Activated T-cell treated with anti-CD3 and anti-CD28 coated beads, Interleukin-2, amount 50 U/mL, for 72 hours (primary cell): Measurements from ENCODE around the gene LRRN2. TPM values are rescaled to one million over a fixed set of nuclear protein-coding genes. Genes with fewer than 3 reads are reported as not detected.
A peak's percentile ranks its signal among the peaks of the same experiment; 100 is the strongest.

ENCODE experiments used
- ATAC-seq, 2 donors: fragments of 150-1000 bp; cut with Tn5 transposase; replicated peaks in 1 of 2; 2 replicates each; pipeline ENCODE4 v1.10.0; 2021; ENCODE audit warnings: moderate library complexity in 2 of 2, mild to moderate bottlenecking in 1 of 2
- DNase-seq, 2 donors: peaks; one replicate each; pipeline ENCODE4 v3.0.0; 2021 to 2022; ENCODE audit warnings: mixed read lengths in 1 of 2
- H3K27ac Mint-ChIP-seq: one replicate; pipeline ENCODE4 v1.8.0; 2022; ENCODE audit warnings: mild to moderate bottlenecking, moderate library complexity, mixed read lengths
- H3K27me3 Mint-ChIP-seq: one replicate; pipeline ENCODE4 v1.8.0; 2022; ENCODE audit warnings: low read depth, mixed read lengths
- H3K36me3 Mint-ChIP-seq, 2 donors: one replicate each; pipeline ENCODE4 v1.8.0; 2022; ENCODE audit warnings: mixed read lengths in 2 of 2, mild to moderate bottlenecking in 1 of 2; ENCODE audit not compliant: insufficient read depth in 2 of 2
- H3K4me1 Mint-ChIP-seq: one replicate; pipeline ENCODE4 v1.8.0; 2022; ENCODE audit warnings: low read depth, mixed read lengths
- H3K4me3 Mint-ChIP-seq, 2 donors: one replicate each; pipeline ENCODE4 v1.8.0; 2022; ENCODE audit warnings: mild to moderate bottlenecking in 2 of 2, mixed read lengths in 2 of 2, moderate library complexity in 2 of 2
- H3K9me3 Mint-ChIP-seq, 2 donors: one replicate each; pipeline ENCODE4 v1.8.0; 2022; ENCODE audit warnings: mixed read lengths in 2 of 2
- total RNA-seq, 2 donors: library from RNA; stranded (reverse); gene quantifications; one replicate each; pipeline ENCODE4 v1.2.3, GENCODE V29; 2022

The LRRN2 gene
- total RNA-seq, 2 donors from 2014 or later = not detected

DNA sequence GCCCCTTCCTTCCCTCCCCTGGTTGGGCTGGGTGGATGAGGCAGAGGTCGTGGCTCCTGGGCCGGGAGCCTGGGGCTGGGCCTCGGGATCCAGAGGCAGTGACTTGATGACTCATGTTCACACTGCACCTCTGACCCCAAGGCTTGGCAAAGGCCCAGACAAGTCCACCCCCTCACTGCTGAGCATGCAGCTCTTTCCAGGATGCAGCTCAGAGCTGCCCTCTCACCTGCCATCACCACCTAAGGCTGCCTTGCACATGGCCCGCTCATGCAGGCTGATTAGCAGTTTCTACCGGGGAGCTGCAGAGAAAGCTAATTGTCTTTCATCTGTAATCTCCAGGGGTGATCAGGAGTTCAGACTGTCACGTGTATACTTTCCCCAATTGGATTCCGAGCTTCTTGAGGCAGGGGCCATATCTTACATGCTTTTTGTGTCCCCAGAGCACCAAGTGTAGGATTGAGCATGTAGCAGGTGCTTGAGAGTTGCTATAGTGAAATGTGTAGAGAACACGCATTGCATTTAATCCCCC lies 62.1 kb downstream of the LRRN2 start:
- DNase-seq (peak in 1 of 2 donors; percentile 6), ATAC-seq (peak in 1 of 2 donors; percentile 33)
- Mint-ChIP-seq H3K36me3 (no peaks in the 10 kb centered on the region), H3K27ac (no peak overlapping the region), H3K9me3 (no peaks in the 10 kb centered on the region), H3K4me1 (no peaks in the 10 kb centered on the region), H3K27me3 (no peaks in the 10 kb centered on the region), H3K4me3 (no peak overlapping the region)

GRCh38 chr1:204621996-204622395 lies 63.5 kb downstream of the LRRN2 start:
- Mint-ChIP-seq H3K27me3 (no peaks in the 10 kb centered on the region), H3K4me3 (no peak overlapping the region), H3K4me1 (no peaks in the 10 kb centered on the region), H3K9me3 (no peaks in the 10 kb centered on the region), H3K36me3 (no peaks in the 10 kb centered on the region), H3K27ac (no peak overlapping the region)
- ATAC-seq = no peak
- no peak for DNase-seq

DNA sequence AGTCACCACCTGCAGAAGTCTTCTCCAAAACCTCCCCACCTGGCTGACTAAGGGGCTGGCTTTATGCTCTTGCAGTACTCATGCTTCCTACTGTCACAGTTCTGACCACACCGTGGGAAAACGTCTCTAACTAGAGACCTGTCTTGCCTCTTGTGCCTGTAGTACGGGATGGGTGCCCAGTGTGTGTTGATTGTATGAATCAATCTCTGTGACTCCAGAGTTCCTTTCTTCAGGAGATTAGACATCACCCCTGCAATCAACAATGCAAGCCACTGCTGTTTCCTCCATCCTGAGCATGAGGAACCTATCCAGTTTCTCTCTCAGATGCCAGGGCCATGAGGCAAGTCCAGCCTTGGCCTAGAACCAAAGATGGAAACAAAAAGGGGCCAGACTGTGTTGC lies 64.1 kb downstream of the LRRN2 start:
- Mint-ChIP-seq H3K4me1 (no peaks in the 10 kb centered on the region), H3K27me3 (no peaks in the 10 kb centered on the region), H3K4me3 (no peak overlapping the region), H3K27ac (no peak overlapping the region), H3K36me3 (no peaks in the 10 kb centered on the region), H3K9me3 (no peaks in the 10 kb centered on the region)
- ATAC-seq = no peak
- no peak for DNase-seq

DNA sequence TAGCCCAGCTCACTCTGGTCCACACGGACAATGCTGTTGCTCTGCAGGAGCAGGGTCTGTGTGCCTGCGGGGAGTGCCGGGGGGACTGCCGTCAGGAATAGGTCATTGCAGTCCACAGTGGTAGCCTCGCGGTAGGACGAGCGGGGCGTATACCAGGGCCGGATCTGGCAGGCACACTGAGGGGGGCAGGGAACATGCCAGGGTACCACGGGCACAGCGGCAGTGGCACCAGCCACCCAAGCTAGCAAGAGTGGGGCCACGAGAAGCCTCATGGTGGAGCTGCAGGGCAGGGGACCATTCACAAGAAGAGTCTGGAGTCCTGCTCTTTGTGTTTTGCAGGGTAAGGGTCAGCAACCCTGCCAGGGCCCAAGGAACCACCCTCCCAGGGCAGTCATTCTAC lies 65.8 kb downstream of the LRRN2 start:
- no peaks in the 10 kb centered on the region for H3K36me3 Mint-ChIP-seq
- ATAC-seq = no peak
- no peaks in the 10 kb centered on the region for H3K9me3 Mint-ChIP-seq
- no peak overlapping the region for H3K27ac Mint-ChIP-seq
- DNase-seq = no peak
- H3K27me3 Mint-ChIP-seq = no peaks in the 10 kb centered on the region
- H3K4me1 Mint-ChIP-seq = no peaks in the 10 kb centered on the region
- no peak overlapping the region for H3K4me3 Mint-ChIP-seq

DNA sequence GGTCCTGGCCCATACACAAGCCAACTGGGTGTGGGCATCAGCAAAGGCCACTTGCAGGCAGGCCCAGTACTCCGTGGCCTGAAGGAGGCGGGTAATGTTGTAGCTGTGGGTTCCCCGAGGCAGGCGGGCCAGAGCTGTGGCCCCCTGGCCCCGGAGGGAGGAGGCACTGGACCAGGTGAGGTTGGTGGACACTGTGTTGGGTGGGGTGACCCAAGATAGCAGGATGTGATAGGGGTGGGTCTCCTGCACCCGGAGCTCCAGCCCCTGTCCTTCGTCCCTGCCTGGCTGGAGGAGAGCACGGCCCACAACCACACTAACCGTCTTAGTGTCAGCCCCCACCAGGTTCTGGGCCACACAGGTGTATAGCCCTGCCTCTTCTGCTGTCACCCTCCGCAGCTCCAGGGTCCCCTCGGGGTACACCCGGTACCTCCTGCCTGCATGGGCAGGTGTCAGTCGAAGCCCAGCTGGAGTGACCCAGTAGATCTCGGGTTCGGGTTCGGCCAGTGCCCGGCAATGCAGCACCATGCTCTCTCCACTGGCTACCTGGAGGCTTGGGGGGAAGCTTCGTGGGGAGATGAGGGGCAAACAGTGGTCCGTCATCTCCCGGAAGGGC lies 67.3 kb downstream of the LRRN2 start:
- Mint-ChIP-seq H3K27ac (no peak overlapping the region), H3K27me3 (no peaks in the 10 kb centered on the region), H3K36me3 (no peaks in the 10 kb centered on the region), H3K4me1 (no peaks in the 10 kb centered on the region), H3K4me3 (no peak overlapping the region), H3K9me3 (no peaks in the 10 kb centered on the region)
- DNase-seq (no peak), ATAC-seq (no peak)

GRCh38 chr1:204617256-204618147 lies 68.0 kb downstream of the LRRN2 start:
- no peak overlapping the region for H3K27ac Mint-ChIP-seq
- DNase-seq = no peak

DNA sequence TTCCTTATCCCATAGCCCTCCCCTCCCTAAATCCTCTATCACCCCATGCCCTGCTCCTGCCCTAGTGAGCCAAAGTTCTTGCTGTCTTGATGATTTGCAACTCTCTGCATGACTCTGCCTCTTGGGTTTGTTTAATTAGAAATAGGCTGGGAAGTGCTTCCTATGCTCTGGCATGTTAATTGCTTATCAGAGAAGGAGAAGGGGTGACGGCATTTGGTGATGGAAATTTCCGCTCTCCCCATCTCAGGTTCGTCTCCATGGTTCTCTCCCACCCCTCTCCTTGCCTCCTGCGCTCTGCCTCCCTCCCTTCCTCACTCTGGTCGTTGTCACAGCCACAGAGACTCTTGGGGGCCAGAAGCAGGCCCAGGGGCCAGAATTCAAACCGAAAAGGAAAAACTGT lies 68.9 kb downstream of the LRRN2 start:
- Mint-ChIP-seq H3K27me3 (no peaks in the 10 kb centered on the region), H3K27ac (no peak overlapping the region), H3K9me3 (no peaks in the 10 kb centered on the region), H3K4me3 (no peak overlapping the region), H3K4me1 (no peaks in the 10 kb centered on the region), H3K36me3 (no peaks in the 10 kb centered on the region)
- DNase-seq (no peak), ATAC-seq (no peak)

More at GRCh38 chr1:204617256-204618147, 68.0 kb downstream of the LRRN2 start:
- no peaks in the 10 kb centered on the region for H3K36me3 Mint-ChIP-seq
- no peaks in the 10 kb centered on the region for H3K9me3 Mint-ChIP-seq
- no peaks in the 10 kb centered on the region for H3K27me3 Mint-ChIP-seq
- no peak overlapping the region for H3K4me3 Mint-ChIP-seq
- no peak for ATAC-seq
- no peaks in the 10 kb centered on the region for H3K4me1 Mint-ChIP-seq

DNA sequence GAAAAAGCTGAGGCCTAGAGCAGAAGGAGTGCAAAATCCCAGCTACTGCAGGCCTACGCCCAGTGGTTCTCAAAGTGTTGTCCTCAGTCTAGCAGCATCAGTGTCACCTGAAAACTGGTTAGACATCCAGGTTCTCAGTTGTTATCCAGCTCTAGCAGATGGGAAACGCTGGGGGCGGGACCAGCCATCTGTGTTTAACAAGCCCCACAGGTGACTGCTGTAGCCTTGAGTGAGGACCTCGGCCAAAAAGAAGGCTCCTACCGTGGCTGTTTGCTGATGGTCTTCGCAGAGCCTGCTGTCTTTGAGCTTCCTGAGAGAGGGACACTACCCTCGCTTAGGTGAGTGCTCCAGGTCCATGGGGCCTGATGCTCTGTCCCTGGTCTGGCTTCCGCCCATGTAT lies 69.7 kb downstream of the LRRN2 start:
- H3K4me3 Mint-ChIP-seq = no peak overlapping the region
- ATAC-seq (no peak), DNase-seq (no peak)
- H3K27ac Mint-ChIP-seq = no peak overlapping the region
- H3K36me3 Mint-ChIP-seq = no peaks in the 10 kb centered on the region
- no peaks in the 10 kb centered on the region for H3K9me3 Mint-ChIP-seq
- H3K27me3 Mint-ChIP-seq = no peaks in the 10 kb centered on the region
- H3K4me1 Mint-ChIP-seq = no peaks in the 10 kb centered on the region

- Mint-ChIP-seq H3K27ac (no peak overlapping the region), H3K9me3 (no peaks in the 10 kb centered on the region)
- no peak for DNase-seq
Measured at GRCh38 chr1:204613636-204614035, 71.9 kb downstream of the LRRN2 start.

DNA sequence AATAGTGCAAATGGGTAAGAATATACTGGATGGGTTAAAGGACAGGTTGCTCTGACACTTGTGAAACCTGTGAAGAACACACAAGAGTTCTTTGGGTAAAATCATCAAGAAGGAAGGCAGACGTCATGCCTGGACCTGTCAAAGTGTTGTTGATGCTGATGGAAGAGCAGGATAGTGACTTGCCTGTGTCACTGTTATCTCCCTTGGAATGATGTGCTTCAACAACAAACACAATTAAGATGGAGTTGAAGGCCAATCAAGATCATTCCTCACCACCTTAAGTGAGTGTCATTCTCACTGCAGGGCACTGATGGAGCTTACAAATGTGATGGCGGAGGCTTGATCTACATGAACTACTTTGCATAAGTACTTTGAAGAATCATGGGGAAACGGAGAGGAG lies 73.2 kb downstream of the LRRN2 start:
- H3K9me3 Mint-ChIP-seq = no peaks in the 10 kb centered on the region
- no peak for DNase-seq
- H3K4me3 Mint-ChIP-seq = no peak overlapping the region
- no peaks in the 10 kb centered on the region for H3K36me3 Mint-ChIP-seq
- no peaks in the 10 kb centered on the region for H3K4me1 Mint-ChIP-seq
- no peak for ATAC-seq
- no peaks in the 10 kb centered on the region for H3K27me3 Mint-ChIP-seq
- H3K27ac Mint-ChIP-seq = no peak overlapping the region

More at GRCh38 chr1:204613636-204614035, 71.9 kb downstream of the LRRN2 start:
- no peaks in the 10 kb centered on the region for H3K36me3 Mint-ChIP-seq
- no peak for ATAC-seq
- H3K4me1 Mint-ChIP-seq = no peaks in the 10 kb centered on the region
- H3K27me3 Mint-ChIP-seq = no peaks in the 10 kb centered on the region
- no peak overlapping the region for H3K4me3 Mint-ChIP-seq

DNA sequence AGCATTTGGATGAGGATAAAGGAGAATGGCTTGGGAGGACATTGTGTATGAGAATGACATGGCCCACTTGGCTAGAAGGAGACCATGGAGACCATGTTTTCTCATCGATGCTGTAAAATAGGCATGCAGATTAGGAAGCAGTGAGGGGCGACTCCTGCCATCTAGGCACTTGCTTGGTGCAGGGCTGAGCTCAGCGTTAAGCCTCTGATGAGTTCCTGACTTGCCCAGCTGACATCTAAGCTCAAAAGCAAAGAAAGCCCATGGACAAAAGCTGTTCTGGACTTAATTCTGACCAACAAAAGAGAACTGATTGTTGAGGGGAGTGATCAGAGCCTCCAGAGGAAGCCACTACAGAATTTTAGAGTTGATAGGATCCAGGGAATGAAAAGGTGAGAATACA lies 74.5 kb downstream of the LRRN2 start:
- Mint-ChIP-seq H3K4me1 (no peaks in the 10 kb centered on the region), H3K9me3 (no peaks in the 10 kb centered on the region), H3K4me3 (no peak overlapping the region), H3K27ac (no peak overlapping the region), H3K36me3 (no peaks in the 10 kb centered on the region), H3K27me3 (no peaks in the 10 kb centered on the region)
- no peak for ATAC-seq
- DNase-seq = no peak

DNA sequence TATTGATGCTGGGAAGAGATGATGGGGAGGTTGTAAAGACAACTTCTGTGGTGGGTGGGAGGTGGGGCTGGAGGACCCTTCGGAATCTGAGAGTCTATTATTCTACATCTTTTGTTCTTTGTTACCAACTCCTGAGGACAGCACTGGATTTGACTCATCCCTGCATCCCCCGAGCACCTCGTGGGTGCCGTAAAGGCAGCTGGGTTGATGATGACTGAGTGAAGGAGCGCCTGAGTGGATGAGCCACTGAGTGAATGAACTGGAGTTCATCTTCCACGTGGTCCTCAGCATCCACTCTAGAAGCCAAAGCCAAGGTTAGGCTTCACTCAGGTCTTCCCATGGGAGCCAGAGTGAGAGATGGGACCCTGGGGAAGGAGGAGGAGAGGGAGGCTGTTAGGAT lies 77.6 kb downstream of the LRRN2 start:
- H3K36me3 Mint-ChIP-seq = no peaks in the 10 kb centered on the region
- no peaks in the 10 kb centered on the region for H3K9me3 Mint-ChIP-seq
- DNase-seq = no peak
- no peak overlapping the region for H3K4me3 Mint-ChIP-seq
- no peak overlapping the region for H3K27ac Mint-ChIP-seq
- ATAC-seq = no peak
- H3K4me1 Mint-ChIP-seq = no peaks in the 10 kb centered on the region
- no peaks in the 10 kb centered on the region for H3K27me3 Mint-ChIP-seq

- no peak overlapping the region for H3K27ac Mint-ChIP-seq
- H3K9me3 Mint-ChIP-seq = no peaks in the 10 kb centered on the region
- H3K4me1 Mint-ChIP-seq = no peaks in the 10 kb centered on the region
- no peaks in the 10 kb centered on the region for H3K27me3 Mint-ChIP-seq
- no peaks in the 10 kb centered on the region for H3K36me3 Mint-ChIP-seq
- no peak overlapping the region for H3K4me3 Mint-ChIP-seq
- no peak for ATAC-seq
- no peak for DNase-seq
Measured at GRCh38 chr1:204605791-204606190, 79.7 kb downstream of the LRRN2 start.
